ENCODE results near the gene SMAD6.

SMAD6 gene

GRCh38 chr15:66783725-66784124, 81.7 kb downstream of the SMAD6 start:
- Histone ChIP-seq H3K4me2 (ENCODE audit: low read length) (no peak overlapping the region), H3K27me3 (ENCODE audit: control insufficient read depth, insufficient read depth, low read length) (no peaks in the 10 kb centered on the region), H2AFZ (no peak overlapping the region), H3K36me3 (ENCODE audit: control insufficient read depth, insufficient read depth, low read length) (no peaks in the 10 kb centered on the region), H3K4me3 (ENCODE audit: low read depth, low read length) (no peak overlapping the region), H3K9ac (no peak overlapping the region), H3K27ac (no peak overlapping the region), H3K9me3 (ENCODE audit: control insufficient read depth, low read length) (no peaks in the 10 kb centered on the region), H3K4me1 (no peaks in the 10 kb centered on the region), H3K79me2 (no peaks in the 10 kb centered on the region)
- no peak for TF ChIP-seq CTCF (IDR thresholded peaks at IDR 0.05)

GRCh38 chr15:66784174-66784573, 82.1 kb downstream of the SMAD6 start:
- Histone ChIP-seq H3K9me3 (ENCODE audit: control insufficient read depth, low read length) (no peaks in the 10 kb centered on the region), H3K4me2 (ENCODE audit: low read length) (no peak overlapping the region), H3K36me3 (ENCODE audit: control insufficient read depth, insufficient read depth, low read length) (no peaks in the 10 kb centered on the region), H3K79me2 (no peaks in the 10 kb centered on the region), H3K4me3 (ENCODE audit: low read depth, low read length) (no peak overlapping the region), H3K4me1 (no peaks in the 10 kb centered on the region), H2AFZ (no peak overlapping the region), H3K27ac (no peak overlapping the region), H3K9ac (no peak overlapping the region), H3K27me3 (ENCODE audit: control insufficient read depth, insufficient read depth, low read length) (no peaks in the 10 kb centered on the region)
- TF ChIP-seq CTCF (IDR thresholded peaks at IDR 0.05), result no peak

GRCh38 chr15:66785637-66786036, 83.6 kb downstream of the SMAD6 start:
- Histone ChIP-seq H3K4me2 (ENCODE audit: low read length) (no peak overlapping the region), H3K9me3 (ENCODE audit: control insufficient read depth, low read length) (no peaks in the 10 kb centered on the region), H3K27me3 (ENCODE audit: control insufficient read depth, insufficient read depth, low read length) (no peaks in the 10 kb centered on the region), H3K79me2 (no peaks in the 10 kb centered on the region), H3K27ac (no peak overlapping the region), H3K4me3 (ENCODE audit: low read depth, low read length) (no peak overlapping the region), H3K4me1 (no peaks in the 10 kb centered on the region), H2AFZ (no peak overlapping the region), H3K36me3 (ENCODE audit: control insufficient read depth, insufficient read depth, low read length) (no peaks in the 10 kb centered on the region), H3K9ac (no peak overlapping the region)
- no peak for TF ChIP-seq CTCF (IDR thresholded peaks at IDR 0.05)

GRCh38 chr15:66786222-66786621, 84.2 kb downstream of the SMAD6 start:
- no peaks in the 10 kb centered on the region for H3K4me1 ChIP-seq
- H3K9ac ChIP-seq, result no peak overlapping the region
- TF ChIP-seq CTCF (IDR thresholded peaks at IDR 0.05), result no peak
- H3K4me2 ChIP-seq (ENCODE audit: low read length), result no peak overlapping the region
- no peak overlapping the region for H3K4me3 ChIP-seq (ENCODE audit: low read depth, low read length)
- no peaks in the 10 kb centered on the region for H3K79me2 ChIP-seq
- H3K9me3 ChIP-seq (ENCODE audit: control insufficient read depth, low read length), result no peaks in the 10 kb centered on the region
- H3K27me3 ChIP-seq (ENCODE audit: control insufficient read depth, insufficient read depth, low read length), result no peaks in the 10 kb centered on the region
- H3K27ac ChIP-seq, result no peak overlapping the region
- no peaks in the 10 kb centered on the region for H3K36me3 ChIP-seq (ENCODE audit: control insufficient read depth, insufficient read depth, low read length)
- H2AFZ ChIP-seq, result no peak overlapping the region

GRCh38 chr15:66786708-66787488, 84.9 kb downstream of the SMAD6 start:
- TF ChIP-seq CTCF (IDR thresholded peaks at IDR 0.05), result no peak
- no peak overlapping the region for H2AFZ ChIP-seq

More at GRCh38 chr15:66786708-66787488, 84.9 kb downstream of the SMAD6 start:
- Histone ChIP-seq H3K27ac (no peak overlapping the region), H3K79me2 (no peaks in the 10 kb centered on the region), H3K27me3 (ENCODE audit: control insufficient read depth, insufficient read depth, low read length) (no peaks in the 10 kb centered on the region), H3K36me3 (ENCODE audit: control insufficient read depth, insufficient read depth, low read length) (no peaks in the 10 kb centered on the region), H3K4me2 (ENCODE audit: low read length) (no peak overlapping the region), H3K4me3 (ENCODE audit: low read depth, low read length) (no peak overlapping the region), H3K9ac (no peak overlapping the region), H3K9me3 (ENCODE audit: control insufficient read depth, low read length) (no peaks in the 10 kb centered on the region), H3K4me1 (no peaks in the 10 kb centered on the region)
